Caco-2 (cell line): ENCODE data around the gene MRPL41. TPM values are rescaled to one million over a fixed set of nuclear protein-coding genes. Genes with fewer than 3 reads are reported as not detected.

Source experiments
- BruUV-seq: library from RNA; stranded (reverse); fragments of 400-500 nt; replicated peaks from 2 replicates; lab custom pipeline; 2021; lab: Mats Ljungman, UMichigan
- CTCF ChIA-PET: fragments of 300-600 bp; sonication (Branson Sonifier 250); formaldehyde crosslinking; loops from one replicate; lab custom pipeline; 2022; ENCODE audit warnings: antibody characterized with exemption; lab: Charles Lee
- POLR2A ChIA-PET: fragments of 300-600 bp; sonication (Branson Sonifier 250); formaldehyde crosslinking; loops from one replicate; lab custom pipeline; 2022; ENCODE audit warnings: antibody characterized with exemption; lab: Charles Lee
- DNase-seq, 2 experiments: peaks; one replicate each; pipeline versions ENCODE4 v3.0.0 to v3.0.0-alpha.2; 2020 to 2022
- H3K27me3 ChIP-seq: replicated peaks from 2 replicates; pipeline ENCODE4 v1.6.0; 2011; ENCODE audit warnings: low read length; ENCODE audit not compliant: control insufficient read depth, insufficient read depth
- H3K36me3 ChIP-seq: 2 replicates; pipeline ENCODE4 v1.5.1; 2011; ENCODE audit warnings: low read length; ENCODE audit not compliant: control insufficient read depth, insufficient read depth
- H3K4me1 ChIP-seq: fragments of 250-450 bp; sonication (Bioruptor Pico); 2 replicates; pipeline ENCODE4 v1.5.1; 2020; ENCODE audit warnings: mild to moderate bottlenecking
- H3K4me3 ChIP-seq: 2 replicates; pipeline ENCODE4 v1.5.1; 2011; ENCODE audit warnings: low read depth, mild to moderate bottlenecking, control low read depth, low read length
- H3K9me3 ChIP-seq: fragments of 250-450 bp; sonication (Bioruptor Pico); 2 replicates; pipeline ENCODE4 v1.5.1; 2020; ENCODE audit warnings: mild to moderate bottlenecking, moderate library complexity
- H3K27ac Mint-ChIP-seq: one replicate; pipeline ENCODE4 v1.8.0; 2022; ENCODE audit warnings: mixed read lengths; ENCODE audit not compliant: unreplicated experiment
- H3K27me3 Mint-ChIP-seq: one replicate; pipeline ENCODE4 v1.8.0; 2022; ENCODE audit warnings: mixed read lengths; ENCODE audit not compliant: insufficient read depth, unreplicated experiment
- H3K36me3 Mint-ChIP-seq: one replicate; pipeline ENCODE4 v1.8.0; 2022; ENCODE audit warnings: mild to moderate bottlenecking, mixed read lengths; ENCODE audit not compliant: insufficient read depth, unreplicated experiment
- H3K4me1 Mint-ChIP-seq: one replicate; pipeline ENCODE4 v1.8.0; 2022; ENCODE audit warnings: low read depth, mixed read lengths; ENCODE audit not compliant: unreplicated experiment
- H3K4me3 Mint-ChIP-seq: one replicate; pipeline ENCODE4 v1.8.0; 2022; ENCODE audit warnings: mild to moderate bottlenecking, moderate library complexity, mixed read lengths; ENCODE audit not compliant: unreplicated experiment
- H3K9me3 Mint-ChIP-seq: one replicate; pipeline ENCODE4 v1.8.0; 2022; ENCODE audit warnings: mixed read lengths; ENCODE audit not compliant: unreplicated experiment
- intact Hi-C: fragments of 100-400 bp; cut with micrococcal nuclease; formaldehyde crosslinking; loops from one replicate; pipeline ENCODE4 v1.10.0; 2022; ENCODE audit not compliant: unreplicated experiment
- total RNA-seq: library from RNA; stranded (reverse); gene quantifications from 2 replicates; pipeline ENCODE4 v1.2.3, GENCODE V29; 2022
- TF ChIP-seq, protein P1 (sequence below), 2 experiments: fragments of 200-600 bp in 1 of 2; IDR thresholded peaks; 1 replicate in 1 of 2; 2 replicates in 1 of 2; pipeline versions ENCODE4 v1.5.1 to v1.8.0; 2011 to 2022; ENCODE audit warnings: antibody characterized with exemption in 1 of 2, control low read depth in 1 of 2, inconsistent platforms in 1 of 2, low read depth in 1 of 2, low read length in 1 of 2, mild to moderate bottlenecking in 1 of 2, moderate library complexity in 1 of 2; ENCODE audit not compliant: insufficient read depth in 1 of 2, severe bottlenecking in 1 of 2, unreplicated experiment in 1 of 2

Gene MRPL41
- total RNA-seq, 1 experiment from 2014 or later, result 44.2 TPM

DNA sequence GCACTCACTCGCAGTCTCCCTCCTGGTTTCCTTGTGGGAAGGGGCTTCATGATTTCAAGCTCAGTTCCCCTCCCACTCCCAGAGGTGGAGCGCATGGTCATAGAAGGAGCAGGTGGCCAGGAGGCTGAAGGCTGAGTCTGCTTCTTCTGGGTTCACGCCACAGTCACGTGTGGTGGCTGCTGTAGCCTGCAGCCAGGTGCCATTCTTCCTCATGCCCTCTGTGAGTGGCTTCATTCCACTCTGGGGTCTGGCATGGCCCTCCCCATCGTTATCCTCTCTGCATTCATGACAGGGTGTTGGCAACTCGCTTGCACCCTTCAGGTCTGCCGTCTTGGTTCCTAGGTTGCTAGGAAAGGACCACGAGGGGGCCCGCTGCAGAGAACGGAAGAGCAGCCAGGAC lies 3.5 kb downstream of the MRPL41 start:
- no peaks in the 10 kb centered on the region; the same call in 1 of the 2 replicates for H3K36me3 ChIP-seq
- Mint-ChIP-seq H3K27ac (peak overlapping the region; percentile 36), H3K27me3 (no peaks in the 10 kb centered on the region), H3K36me3 (peaks cover 93% of the 10 kb centered on the region), H3K9me3 (no peaks in the 10 kb centered on the region), H3K4me3 (no peak overlapping the region), H3K4me1 (peaks cover 22% of the 10 kb centered on the region)
- H3K4me1 ChIP-seq, result peaks cover under 1% of the 10 kb centered on the region; the same call in 1 of the 2 replicates
- intact Hi-C loops, result no loop called here
- no peak for DNase-seq
- no peaks in the 10 kb centered on the region for H3K27me3 ChIP-seq
- no peak overlapping the region for H3K4me3 ChIP-seq
- TF ChIP-seq, protein P1, sequence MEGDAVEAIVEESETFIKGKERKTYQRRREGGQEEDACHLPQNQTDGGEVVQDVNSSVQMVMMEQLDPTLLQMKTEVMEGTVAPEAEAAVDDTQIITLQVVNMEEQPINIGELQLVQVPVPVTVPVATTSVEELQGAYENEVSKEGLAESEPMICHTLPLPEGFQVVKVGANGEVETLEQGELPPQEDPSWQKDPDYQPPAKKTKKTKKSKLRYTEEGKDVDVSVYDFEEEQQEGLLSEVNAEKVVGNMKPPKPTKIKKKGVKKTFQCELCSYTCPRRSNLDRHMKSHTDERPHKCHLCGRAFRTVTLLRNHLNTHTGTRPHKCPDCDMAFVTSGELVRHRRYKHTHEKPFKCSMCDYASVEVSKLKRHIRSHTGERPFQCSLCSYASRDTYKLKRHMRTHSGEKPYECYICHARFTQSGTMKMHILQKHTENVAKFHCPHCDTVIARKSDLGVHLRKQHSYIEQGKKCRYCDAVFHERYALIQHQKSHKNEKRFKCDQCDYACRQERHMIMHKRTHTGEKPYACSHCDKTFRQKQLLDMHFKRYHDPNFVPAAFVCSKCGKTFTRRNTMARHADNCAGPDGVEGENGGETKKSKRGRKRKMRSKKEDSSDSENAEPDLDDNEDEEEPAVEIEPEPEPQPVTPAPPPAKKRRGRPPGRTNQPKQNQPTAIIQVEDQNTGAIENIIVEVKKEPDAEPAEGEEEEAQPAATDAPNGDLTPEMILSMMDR (IDR thresholded peaks at IDR 0.05; ENCODE audit: insufficient read depth in 1 of 2, low read depth in 1 of 2, low read length in 1 of 2, severe bottlenecking in 1 of 2, unreplicated experiment in 1 of 2), result no peak
- CTCF ChIA-PET, result no interaction called here
- BruUV-seq, result no TSS peak
- POLR2A ChIA-PET, result no interaction called here
- H3K9me3 ChIP-seq, result no peaks in the 10 kb centered on the region

GRCh38 chr9:137556069-137556838 lies 4.6 kb downstream of the MRPL41 start:
- Mint-ChIP-seq H3K27me3 (no peaks in the 10 kb centered on the region), H3K9me3 (no peaks in the 10 kb centered on the region), H3K27ac (peak overlapping the region; percentile 36), H3K4me1 (peaks cover 22% of the 10 kb centered on the region), H3K4me3 (no peak overlapping the region), H3K36me3 (peaks cover 95% of the 10 kb centered on the region)
- no peak for DNase-seq
- intact Hi-C loops, result no loop called here
- Histone ChIP-seq H3K27me3 (no peaks in the 10 kb centered on the region), H3K36me3 (no peaks in the 10 kb centered on the region; the same call in 1 of the 2 replicates), H3K4me1 (no peaks in the 10 kb centered on the region; the same call in 1 of the 2 replicates), H3K9me3 (no peaks in the 10 kb centered on the region), H3K4me3 (no peak overlapping the region)
- CTCF ChIA-PET, result no interaction called here
- POLR2A ChIA-PET, result no interaction called here
- TF ChIP-seq, protein P1 (IDR thresholded peaks at IDR 0.05; ENCODE audit: insufficient read depth in 1 of 2, low read depth in 1 of 2, low read length in 1 of 2, severe bottlenecking in 1 of 2, unreplicated experiment in 1 of 2), result no peak
- BruUV-seq, result no TSS peak

DNA sequence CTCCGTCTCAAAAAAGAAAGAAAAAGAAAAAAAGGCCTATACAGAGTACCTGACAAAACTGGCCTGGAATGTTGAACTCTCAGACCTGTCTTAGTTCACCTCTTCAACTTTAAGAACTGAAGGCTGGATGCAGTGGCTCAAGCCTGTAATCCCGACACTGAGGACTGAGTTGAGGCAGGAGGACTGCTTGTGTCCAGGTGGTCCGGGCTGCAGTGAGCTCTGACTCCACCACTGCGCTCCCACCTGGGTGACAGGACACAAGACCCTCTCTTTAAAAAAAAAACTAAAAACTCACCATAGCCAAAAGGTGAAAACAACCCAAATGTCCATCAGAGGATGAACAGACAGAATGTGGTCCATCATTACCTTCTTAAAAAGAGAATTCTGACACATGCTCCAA lies 6.4 kb downstream of the MRPL41 start:
- H3K36me3 ChIP-seq, result no peaks in the 10 kb centered on the region; the same call in 1 of the 2 replicates
- no peaks in the 10 kb centered on the region for H3K4me1 ChIP-seq
- no peaks in the 10 kb centered on the region for H3K27me3 ChIP-seq
- TF ChIP-seq, protein P1 (IDR thresholded peaks at IDR 0.05; ENCODE audit: insufficient read depth in 1 of 2, low read depth in 1 of 2, low read length in 1 of 2, severe bottlenecking in 1 of 2, unreplicated experiment in 1 of 2), result no peak
- ChIA-PET CTCF (no interaction called here), POLR2A (no interaction called here)
- H3K4me3 Mint-ChIP-seq, result no peak overlapping the region
- H3K27ac Mint-ChIP-seq, result no peak overlapping the region
- H3K4me3 ChIP-seq, result no peak overlapping the region
- intact Hi-C loops, result no loop called here
- no TSS peak for BruUV-seq
- no peaks in the 10 kb centered on the region for H3K9me3 Mint-ChIP-seq
- no peaks in the 10 kb centered on the region for H3K9me3 ChIP-seq
- no peak for DNase-seq
- no peaks in the 10 kb centered on the region for H3K27me3 Mint-ChIP-seq
- peaks cover 95% of the 10 kb centered on the region for H3K36me3 Mint-ChIP-seq
- peaks cover 16% of the 10 kb centered on the region for H3K4me1 Mint-ChIP-seq
